Naive thymus-derived CD4-positive, alpha-beta T cell (primary cell): ENCODE data around the gene NTPCR. TPM values are rescaled to one million over a fixed set of nuclear protein-coding genes. Genes with fewer than 3 reads are reported as not detected.
A peak's percentile ranks its signal among the peaks of the same experiment; 100 is the strongest.

Experiments used
- ATAC-seq: fragments of 150-1000 bp; cut with Tn5 transposase; 2 replicates; pipeline ENCODE4 v1.10.0; 2021; ENCODE audit warnings: mild to moderate bottlenecking, moderate library complexity
- CTCF ChIA-PET: fragments of 350-600 bp; sonication (Branson Sonifier 250); formaldehyde crosslinking; loops from one replicate; lab custom pipeline; 2021; ENCODE audit warnings: antibody characterized with exemption; lab: Charles Lee
- POLR2A ChIA-PET: fragments of 350-600 bp; sonication (Branson Sonifier 250); formaldehyde crosslinking; loops from one replicate; lab custom pipeline; 2021; ENCODE audit warnings: antibody characterized with exemption, inconsistent platforms; lab: Charles Lee
- DNase-seq, 9 donors: peaks; one replicate each; pipeline versions ENCODE4 v3.0.0 to v3.0.0-alpha.2; 2020 to 2022; ENCODE audit warnings: mixed read lengths in 1 of 9
- H3K27ac ChIP-seq: one replicate; pipeline ENCODE4 v1.7.0; 2013; ENCODE audit warnings: mild to moderate bottlenecking, low read depth, low read length, moderate library complexity
- H3K27me3 ChIP-seq, 2 donors: one replicate each; pipeline ENCODE4 v1.7.0; 2013; ENCODE audit warnings: low read length in 2 of 2, mild to moderate bottlenecking in 2 of 2, moderate library complexity in 2 of 2; ENCODE audit not compliant: control insufficient read depth in 2 of 2, insufficient read depth in 2 of 2
- H3K36me3 ChIP-seq, 3 experiments: 1 replicate in 2 of 3; 2 replicates in 1 of 3; pipeline ENCODE4 v1.7.0; 2013; ENCODE audit warnings: low read length in 3 of 3, mild to moderate bottlenecking in 3 of 3, moderate library complexity in 1 of 3; ENCODE audit not compliant: insufficient read depth in 3 of 3, control insufficient read depth in 2 of 3
- H3K4me1 ChIP-seq, 2 donors: one replicate each; pipeline ENCODE4 v1.7.0; 2013; ENCODE audit warnings: low read length in 2 of 2, mild to moderate bottlenecking in 2 of 2, moderate library complexity in 1 of 2; ENCODE audit not compliant: control insufficient read depth in 2 of 2, insufficient read depth in 2 of 2
- H3K4me3 ChIP-seq: 2 replicates; pipeline ENCODE4 v1.7.0; 2013; ENCODE audit warnings: mild to moderate bottlenecking, low read length
- H3K9me3 ChIP-seq, 3 experiments: 1 replicate in 2 of 3; 2 replicates in 1 of 3; pipeline ENCODE4 v1.7.0; 2013; ENCODE audit warnings: low read length in 3 of 3; ENCODE audit not compliant: control insufficient read depth in 2 of 3
- H3K27ac Mint-ChIP-seq, 9 donors: one replicate each; pipeline ENCODE4 v1.8.0; 2020 to 2022; ENCODE audit warnings: mixed read lengths in 9 of 9, mild to moderate bottlenecking in 8 of 9, moderate library complexity in 5 of 9, inconsistent platforms in 2 of 9
- H3K27me3 Mint-ChIP-seq, 5 donors: one replicate each; pipeline ENCODE4 v1.8.0; 2021 to 2022; ENCODE audit warnings: mixed read lengths in 5 of 5, mild to moderate bottlenecking in 1 of 5
- H3K36me3 Mint-ChIP-seq, 5 donors: one replicate each; pipeline ENCODE4 v1.8.0; 2020 to 2022; ENCODE audit warnings: mixed read lengths in 5 of 5, mild to moderate bottlenecking in 3 of 5, inconsistent platforms in 1 of 5
- H3K4me1 Mint-ChIP-seq, 7 donors: one replicate each; pipeline ENCODE4 v1.8.0; 2020 to 2022; ENCODE audit warnings: mixed read lengths in 7 of 7, mild to moderate bottlenecking in 3 of 7, inconsistent platforms in 1 of 7
- H3K4me3 Mint-ChIP-seq, 10 donors: one replicate each; pipeline ENCODE4 v1.8.0; 2020 to 2022; ENCODE audit warnings: mild to moderate bottlenecking in 10 of 10, mixed read lengths in 10 of 10, moderate library complexity in 6 of 10, inconsistent platforms in 2 of 10
- H3K9me3 Mint-ChIP-seq, 11 donors: one replicate each; pipeline ENCODE4 v1.8.0; 2020 to 2022; ENCODE audit warnings: mixed read lengths in 11 of 11, mild to moderate bottlenecking in 4 of 11, inconsistent platforms in 1 of 11, moderate library complexity in 1 of 11
- intact Hi-C, 2 donors: fragments of 100-400 bp; cut with micrococcal nuclease; formaldehyde crosslinking; loops; one replicate each; pipeline ENCODE4 v1.15.1; 2023
- polyA plus RNA-seq, 2 donors: library from polyadenylated mRNA; unstranded; fragments of 300-500 nt; fragmentation: Illumina TruSeq; gene quantifications; one replicate each; pipeline ENCODE4 v1.2.3, GENCODE V29; 2021
- total RNA-seq, 6 experiments: library from RNA in 5 of 6; stranded (reverse) in 5 of 6; gene quantifications; 1 replicate in 5 of 6; 2 replicates in 1 of 6; pipeline ENCODE4 v1.2.3 and lab custom pipeline; 2021 to 2026

Gene NTPCR
- total and polyA plus RNA-seq, 7 experiments from 2014 or later = 16.0 to 80.5 (median 17.5) TPM

DNA sequence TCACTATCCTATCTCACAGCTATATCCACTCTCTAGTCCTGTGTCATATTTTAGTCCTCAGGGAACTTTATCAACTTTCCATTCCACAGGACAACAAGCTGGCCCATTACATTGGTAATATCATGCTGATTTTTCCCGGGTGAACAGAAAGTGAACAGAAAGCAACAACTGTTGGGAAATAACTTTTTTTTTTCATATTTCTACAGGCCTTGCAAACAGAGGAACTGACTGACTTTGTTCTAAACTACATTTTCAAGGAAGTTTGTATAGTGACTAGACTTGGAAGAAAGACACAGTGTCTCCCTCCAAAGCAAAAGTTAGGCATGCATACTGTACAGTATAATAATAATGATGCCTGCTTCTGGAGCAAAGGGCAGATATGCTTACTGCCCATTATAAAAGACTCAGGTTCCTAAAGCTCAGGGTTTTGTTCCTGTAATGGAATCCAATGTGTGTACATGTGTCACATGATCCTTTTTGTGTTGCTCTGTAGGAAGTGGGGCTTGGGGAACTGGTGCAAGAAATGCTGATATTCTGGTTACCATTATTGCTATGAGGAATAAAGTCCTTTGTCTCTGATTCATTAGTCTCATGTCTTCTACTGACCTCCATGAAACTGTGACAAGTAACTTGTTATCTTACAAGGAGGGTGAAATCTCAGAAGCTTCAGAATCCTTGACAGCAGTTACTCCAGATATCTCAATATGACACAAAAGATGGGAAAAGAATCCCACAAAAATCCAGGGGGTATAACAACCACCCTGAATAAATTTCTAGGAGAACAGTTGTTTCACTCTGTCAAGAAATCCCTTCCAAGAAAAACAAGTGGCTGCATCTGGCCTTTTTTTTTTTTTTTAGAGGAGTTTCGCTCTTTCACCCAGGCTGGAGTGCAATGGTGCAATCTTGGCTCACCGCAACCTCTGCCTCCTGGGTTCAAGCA lies 17.7 kb upstream of the NTPCR start:
- H3K27ac ChIP-seq = no peak overlapping the region

DNA sequence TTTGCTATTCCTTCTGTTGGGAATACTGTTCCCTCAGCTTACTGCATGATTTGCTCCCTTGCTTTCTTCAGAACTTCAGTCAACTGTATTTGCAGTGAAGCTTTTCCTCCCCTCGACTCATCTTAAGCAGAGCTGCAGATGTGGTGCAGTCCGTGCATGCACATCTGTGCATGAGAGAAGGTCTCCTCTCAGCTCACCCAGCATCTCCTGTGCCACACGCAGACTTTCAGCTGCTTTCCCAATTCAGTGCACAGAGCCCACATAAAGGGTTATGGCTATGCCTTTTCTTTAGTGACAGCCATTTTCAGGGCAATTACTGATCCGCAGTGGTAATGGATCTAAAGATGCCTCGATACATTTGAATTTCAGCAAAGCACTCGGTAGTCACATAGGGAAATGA lies 13.5 kb upstream of the NTPCR start:
- peaks cover 0 to 6% (median 0%) of the 10 kb centered on the region in 5 donors for H3K27me3 Mint-ChIP-seq
- ChIA-PET CTCF (no interaction called here), POLR2A (interaction anchor here (0.7 to 1.1 kb wide), 2 partner anchors 9 to 25 kb away, joined by 3 read pairs; no protein-coding TSS in a partner anchor)
- Histone ChIP-seq H3K4me3 (no peak overlapping the region), H3K9me3 (no peaks in the 10 kb centered on the region), H3K27me3 (no peaks in the 10 kb centered on the region), H3K36me3 (no peaks in the 10 kb centered on the region), H3K27ac (no peak overlapping the region), H3K4me1 (no peaks in the 10 kb centered on the region)
- H3K36me3 Mint-ChIP-seq = peaks cover 0 to 1% (median 0%) of the 10 kb centered on the region in 5 donors
- no peak overlapping the region for H3K4me3 Mint-ChIP-seq
- H3K9me3 Mint-ChIP-seq = peaks cover 0 to 4% (median 0%) of the 10 kb centered on the region in 11 donors
- H3K27ac Mint-ChIP-seq = no peak overlapping the region
- H3K4me1 Mint-ChIP-seq = peaks cover 0 to 4% (median 0%) of the 10 kb centered on the region in 7 donors
- intact Hi-C loops = no loop called here
- ATAC-seq (no peak), DNase-seq (no peak)

More for the DNA sequence above, 17.7 kb upstream of the NTPCR start:
- Mint-ChIP-seq H3K9me3 (peaks cover 0 to 2% (median 0%) of the 10 kb centered on the region in 11 donors), H3K27me3 (peaks cover 0 to 4% (median 0%) of the 10 kb centered on the region in 5 donors), H3K4me3 (no peak overlapping the region), H3K36me3 (no peaks in the 10 kb centered on the region), H3K4me1 (peaks cover 0 to 8% (median 0%) of the 10 kb centered on the region in 7 donors), H3K27ac (no peak overlapping the region)
- no peak for DNase-seq
- no peaks in the 10 kb centered on the region for H3K36me3 ChIP-seq
- no peaks in the 10 kb centered on the region for H3K27me3 ChIP-seq
- H3K9me3 ChIP-seq = no peaks in the 10 kb centered on the region
- intact Hi-C loops = no loop called here
- POLR2A ChIA-PET = interaction anchor here (0.7 kb wide), 1 partner anchor 102 kb away, joined by 3 read pairs; no protein-coding TSS in a partner anchor
- no peaks in the 10 kb centered on the region for H3K4me1 ChIP-seq
- CTCF ChIA-PET = no interaction called here
- ATAC-seq = peak; percentile 24
- H3K4me3 ChIP-seq = no peak overlapping the region

DNA sequence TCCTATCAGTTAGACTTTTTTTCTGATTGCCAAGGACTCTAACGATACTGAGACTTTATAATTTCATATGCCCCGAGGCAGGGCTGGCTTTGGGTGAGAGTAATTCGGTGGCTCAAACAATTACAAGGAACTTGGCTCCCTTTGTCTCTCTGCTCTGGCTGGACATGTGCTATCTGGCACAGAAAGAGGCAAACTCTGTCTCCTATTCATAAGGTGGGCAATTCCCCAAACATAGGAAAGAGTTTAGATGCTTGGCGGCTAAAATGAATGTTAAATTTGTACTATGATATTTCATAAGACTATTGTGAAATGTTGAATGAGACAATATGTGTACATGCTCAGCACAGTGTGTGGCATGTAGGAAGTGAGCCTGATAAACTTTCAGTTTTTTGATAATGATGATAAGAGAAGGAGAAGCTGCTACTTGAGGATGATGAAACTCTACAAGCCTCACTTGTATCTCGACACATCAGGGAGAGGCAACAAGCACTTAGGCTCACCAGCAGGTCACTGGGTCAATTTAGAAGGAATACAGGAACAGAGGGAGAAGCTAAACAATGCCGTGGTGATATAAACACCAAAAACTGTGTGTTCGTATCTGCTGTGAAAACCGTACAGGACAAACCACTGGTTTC lies 12.6 kb upstream of the NTPCR start:
- Mint-ChIP-seq H3K36me3 (peaks cover 0 to 1% (median 0%) of the 10 kb centered on the region in 5 donors), H3K4me3 (no peak overlapping the region), H3K9me3 (peaks cover 0 to 4% (median 0%) of the 10 kb centered on the region in 11 donors), H3K27me3 (peaks cover 0 to 6% (median 0%) of the 10 kb centered on the region in 5 donors), H3K4me1 (peaks cover 0 to 4% (median 0%) of the 10 kb centered on the region in 7 donors), H3K27ac (no peak overlapping the region)
- ChIA-PET CTCF (no interaction called here), POLR2A (no interaction called here)
- Histone ChIP-seq H3K27me3 (no peaks in the 10 kb centered on the region), H3K27ac (no peak overlapping the region), H3K4me3 (no peak overlapping the region), H3K36me3 (no peaks in the 10 kb centered on the region), H3K9me3 (no peaks in the 10 kb centered on the region), H3K4me1 (no peaks in the 10 kb centered on the region)
- DNase-seq = no peak
- intact Hi-C loops = no loop called here
- ATAC-seq = peak; percentile 71

DNA sequence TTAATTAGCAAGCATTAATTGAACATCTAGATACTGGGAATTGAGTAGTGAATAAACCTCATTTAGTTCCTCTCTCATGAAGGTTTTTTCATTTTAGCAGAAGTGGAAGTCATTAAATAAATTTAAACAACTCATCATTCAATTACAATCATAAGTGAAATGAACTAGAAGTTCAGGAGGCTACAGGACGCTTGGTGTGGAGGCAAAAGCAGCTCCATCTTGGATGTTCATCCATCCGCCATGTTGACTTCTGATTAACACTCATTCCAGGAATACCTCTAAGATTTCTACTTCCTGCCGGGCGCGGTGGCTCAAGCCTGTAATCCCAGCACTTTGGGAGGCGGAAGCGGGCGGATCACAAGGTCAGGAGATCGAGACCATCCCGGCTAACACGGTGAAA lies 11.5 kb upstream of the NTPCR start:
- Mint-ChIP-seq H3K36me3 (peaks cover 0 to 4% (median 0%) of the 10 kb centered on the region in 5 donors), H3K4me3 (no peak overlapping the region), H3K27ac (no peak overlapping the region), H3K4me1 (peaks cover 0 to 12% (median 2%) of the 10 kb centered on the region in 7 donors), H3K27me3 (peaks cover 0 to 6% (median 0%) of the 10 kb centered on the region in 5 donors), H3K9me3 (peaks cover 0 to 4% (median 0%) of the 10 kb centered on the region in 11 donors)
- DNase-seq (no peak), ATAC-seq (no peak)
- Histone ChIP-seq H3K36me3 (no peaks in the 10 kb centered on the region), H3K4me3 (no peak overlapping the region), H3K9me3 (no peaks in the 10 kb centered on the region), H3K27me3 (no peaks in the 10 kb centered on the region), H3K27ac (no peak overlapping the region), H3K4me1 (no peaks in the 10 kb centered on the region)
- POLR2A ChIA-PET = no interaction called here
- intact Hi-C loops = no loop called here
- CTCF ChIA-PET = no interaction called here

DNA sequence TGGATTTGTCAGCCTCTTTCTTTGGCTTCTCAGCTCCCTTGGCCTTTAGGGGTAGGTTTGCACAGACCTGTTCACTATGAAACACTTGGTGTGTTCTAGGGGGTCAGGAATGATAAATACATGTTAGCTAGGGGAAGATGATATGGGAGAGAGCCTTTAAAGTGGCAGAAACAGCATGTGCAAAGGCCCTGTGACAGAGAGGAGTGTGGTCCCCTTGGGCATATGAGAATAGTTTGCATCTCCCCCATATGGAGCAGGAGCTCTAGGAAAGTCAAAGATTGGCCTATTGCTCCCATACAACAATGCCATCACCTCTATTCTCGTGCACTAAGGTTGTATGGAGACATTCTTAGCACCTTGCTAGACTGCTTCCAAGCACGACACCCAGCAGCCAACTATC lies 10.7 kb upstream of the NTPCR start:
- no peaks in the 10 kb centered on the region for H3K36me3 ChIP-seq
- Mint-ChIP-seq H3K4me1 (peaks cover 0 to 18% (median 7%) of the 10 kb centered on the region in 7 donors), H3K9me3 (peaks cover 0 to 4% (median 0%) of the 10 kb centered on the region in 11 donors), H3K4me3 (no peak overlapping the region), H3K27ac (no peak overlapping the region), H3K36me3 (peaks cover 0 to 7% (median 0%) of the 10 kb centered on the region in 5 donors), H3K27me3 (peaks cover 0 to 6% (median 0%) of the 10 kb centered on the region in 5 donors)
- H3K9me3 ChIP-seq = no peaks in the 10 kb centered on the region
- H3K27ac ChIP-seq = no peak overlapping the region
- POLR2A ChIA-PET = no interaction called here
- DNase-seq (no peak), ATAC-seq (no peak)
- intact Hi-C loops = no loop called here
- no peaks in the 10 kb centered on the region for H3K27me3 ChIP-seq
- no peak overlapping the region for H3K4me3 ChIP-seq
- H3K4me1 ChIP-seq = no peaks in the 10 kb centered on the region
- CTCF ChIA-PET = no interaction called here

DNA sequence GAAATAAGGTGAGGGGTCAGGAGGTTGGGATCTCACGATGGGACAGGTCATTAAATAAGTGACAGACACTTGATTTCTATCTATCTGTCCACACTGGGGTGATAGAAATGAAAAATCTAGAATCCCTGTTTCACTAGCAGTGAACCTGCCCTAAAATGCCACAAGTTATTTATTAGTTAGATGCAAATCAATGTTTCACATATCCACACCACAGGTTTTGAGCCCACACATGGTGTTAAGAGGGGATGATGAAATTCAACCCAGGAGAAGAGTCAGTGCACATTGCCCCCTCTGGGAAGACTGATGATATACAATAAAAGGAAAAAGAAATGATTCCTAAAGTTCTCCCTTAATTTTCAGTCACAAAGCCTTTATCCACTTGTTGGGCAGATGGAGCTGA lies 10.1 kb upstream of the NTPCR start:
- H3K4me3 ChIP-seq = no peak overlapping the region
- Mint-ChIP-seq H3K9me3 (peaks cover 0 to 4% (median 0%) of the 10 kb centered on the region in 11 donors), H3K27me3 (peaks cover 0 to 6% (median 0%) of the 10 kb centered on the region in 5 donors), H3K4me1 (peaks cover 0 to 18% (median 7%) of the 10 kb centered on the region in 7 donors), H3K27ac (no peak overlapping the region), H3K4me3 (no peak overlapping the region), H3K36me3 (peaks cover 0 to 7% (median 0%) of the 10 kb centered on the region in 5 donors)
- intact Hi-C loops = no loop called here
- ChIA-PET POLR2A (no interaction called here), CTCF (no interaction called here)
- no peaks in the 10 kb centered on the region for H3K27me3 ChIP-seq
- no peaks in the 10 kb centered on the region for H3K9me3 ChIP-seq
- ATAC-seq = no peak
- H3K4me1 ChIP-seq = no peaks in the 10 kb centered on the region
- H3K27ac ChIP-seq = no peak overlapping the region
- H3K36me3 ChIP-seq = no peaks in the 10 kb centered on the region
- no peak for DNase-seq
